Psoas muscle (tissue), 8 donors: ENCODE results near the gene CDH4. TPM values are rescaled to one million over a fixed set of nuclear protein-coding genes. Genes with fewer than 3 reads are reported as not detected.

ENCODE experiments used
- ATAC-seq, 4 donors: fragments of 200-7000 bp; cut with Tn5 transposase; one replicate each; pipeline ENCODE4 v1.9.1; 2020; ENCODE audit warnings: moderate library complexity in 3 of 4, mild to moderate bottlenecking in 2 of 4
- DNase-seq, 2 donors: peaks; one replicate each; pipeline ENCODE4 v3.0.0-alpha.2; 2020
- H3K27ac ChIP-seq: fragments of 200-600 bp; one replicate; pipeline ENCODE4 v1.8.0; 2022
- H3K27me3 ChIP-seq, 3 donors: fragments of 200-600 bp in 1 of 3; one replicate each; pipeline versions ENCODE4 v1.6.1 to v1.8.0; 2013 to 2022; ENCODE audit warnings: low read length in 2 of 3, mild to moderate bottlenecking in 2 of 3, moderate library complexity in 1 of 3; ENCODE audit not compliant: insufficient read depth in 3 of 3
- H3K36me3 ChIP-seq, 2 donors: fragments of 200-600 bp in 1 of 2; one replicate each; pipeline versions ENCODE4 v1.6.1 to v1.8.0; 2013 to 2022; ENCODE audit warnings: low read depth in 1 of 2, mild to moderate bottlenecking in 1 of 2, moderate library complexity in 1 of 2; ENCODE audit not compliant: insufficient read depth in 1 of 2
- H3K4me1 ChIP-seq: fragments of 200-600 bp; one replicate; pipeline ENCODE4 v1.8.0; 2022
- H3K4me3 ChIP-seq: fragments of 200-600 bp; one replicate; pipeline ENCODE4 v1.8.0; 2022; ENCODE audit warnings: mild to moderate bottlenecking
- H3K9me3 ChIP-seq: fragments of 200-600 bp; one replicate; pipeline ENCODE4 v1.8.0; 2022
- WGBS, 3 donors: extraction: QIAGEN DNeasy Blood & Tissue Kit; methylation state at CpG; one replicate each; pipeline versions ENCODE4 v1.1.6 to v1.1.7; 2013; 5-methylcytosine and 5-hydroxymethylcytosine counted together
- intact Hi-C, 2 donors: fragments of 100-400 bp; cut with DNase I; formaldehyde crosslinking; loops; one replicate each; pipeline versions ENCODE4 v1.11.0 to v1.14.2; 2022
- polyA plus RNA-seq, 3 donors: library from polyadenylated mRNA; stranded (reverse); fragments of 200-250 nt; gene quantifications; one replicate each; pipeline ENCODE4 v1.2.3, GENCODE V29; 2013
- total RNA-seq, 4 donors: library from RNA; stranded (reverse); fragmentation: NEBNext Ultra II Directional in 2 of 4; extraction: Animal tissue kit (Norgen Biotek cat#: 25700) in 2 of 4; gene quantifications; one replicate each; pipeline versions ENCODE4 v1.2.1 to v1.2.4, GENCODE V29; 2021 to 2023
- TF ChIP-seq, protein P1 (sequence below): fragments of 200-600 bp; IDR thresholded peaks from one replicate; pipeline ENCODE4 v1.8.0; 2022; ENCODE audit warnings: antibody characterized with exemption
- donor health status: healthy with polysubstance abuse.
- donor health status: DM: no; HTN: no; CAD: no; lungs with moderate emphysema.
- donor health status: Bipolar disorder and iron deficiency.
- donor health status: healthy.
- donor health status: DM: yes; HTN: yes; CAD: no.
- donor health status: DM: no; HTN: no; CAD: no.
- donor health status: DM: no; HTN: no; CAD: no.
- donor health status: DM: yes; HTN: yes; CAD: no.

The CDH4 gene
- total and polyA plus RNA-seq, 7 donors = 0.26 to 1.0 (median 0.34) TPM

DNA sequence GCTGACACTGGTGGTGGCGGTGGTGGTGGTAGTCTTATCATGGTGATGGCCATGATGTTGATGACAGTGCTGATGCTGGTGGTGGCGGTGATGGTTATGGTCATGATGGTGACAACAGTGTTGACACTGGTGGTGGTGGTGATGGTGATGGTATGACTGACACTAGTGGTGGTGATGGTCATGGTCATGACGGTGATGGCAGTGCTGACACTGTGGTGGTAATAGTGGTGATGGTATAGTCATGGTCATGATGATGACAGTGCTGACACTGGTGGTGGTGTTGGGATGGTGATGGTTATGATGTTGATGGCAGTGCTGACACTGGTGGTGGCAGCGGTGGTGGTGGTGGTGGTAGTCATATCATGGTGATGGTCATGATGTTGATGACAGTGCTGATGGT lies 205.7 kb downstream of the CDH4 start:
- Histone ChIP-seq H3K9me3 (no peaks in the 10 kb centered on the region), H3K4me1 (no peaks in the 10 kb centered on the region), H3K27me3 (peaks cover 0 to 1% (median 0%) of the 10 kb centered on the region in 3 donors), H3K36me3 (no peaks in the 10 kb centered on the region), H3K4me3 (no peak overlapping the region), H3K27ac (no peak overlapping the region)
- DNase-seq (no peak), ATAC-seq (no peak)
- WGBS, 3 donors = 97 to 98% (median 97%) methylated on average over 4 of the region's 4 CpGs
- intact Hi-C loops = no loop called here
- TF ChIP-seq, protein P1, sequence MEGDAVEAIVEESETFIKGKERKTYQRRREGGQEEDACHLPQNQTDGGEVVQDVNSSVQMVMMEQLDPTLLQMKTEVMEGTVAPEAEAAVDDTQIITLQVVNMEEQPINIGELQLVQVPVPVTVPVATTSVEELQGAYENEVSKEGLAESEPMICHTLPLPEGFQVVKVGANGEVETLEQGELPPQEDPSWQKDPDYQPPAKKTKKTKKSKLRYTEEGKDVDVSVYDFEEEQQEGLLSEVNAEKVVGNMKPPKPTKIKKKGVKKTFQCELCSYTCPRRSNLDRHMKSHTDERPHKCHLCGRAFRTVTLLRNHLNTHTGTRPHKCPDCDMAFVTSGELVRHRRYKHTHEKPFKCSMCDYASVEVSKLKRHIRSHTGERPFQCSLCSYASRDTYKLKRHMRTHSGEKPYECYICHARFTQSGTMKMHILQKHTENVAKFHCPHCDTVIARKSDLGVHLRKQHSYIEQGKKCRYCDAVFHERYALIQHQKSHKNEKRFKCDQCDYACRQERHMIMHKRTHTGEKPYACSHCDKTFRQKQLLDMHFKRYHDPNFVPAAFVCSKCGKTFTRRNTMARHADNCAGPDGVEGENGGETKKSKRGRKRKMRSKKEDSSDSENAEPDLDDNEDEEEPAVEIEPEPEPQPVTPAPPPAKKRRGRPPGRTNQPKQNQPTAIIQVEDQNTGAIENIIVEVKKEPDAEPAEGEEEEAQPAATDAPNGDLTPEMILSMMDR = no peak

DNA sequence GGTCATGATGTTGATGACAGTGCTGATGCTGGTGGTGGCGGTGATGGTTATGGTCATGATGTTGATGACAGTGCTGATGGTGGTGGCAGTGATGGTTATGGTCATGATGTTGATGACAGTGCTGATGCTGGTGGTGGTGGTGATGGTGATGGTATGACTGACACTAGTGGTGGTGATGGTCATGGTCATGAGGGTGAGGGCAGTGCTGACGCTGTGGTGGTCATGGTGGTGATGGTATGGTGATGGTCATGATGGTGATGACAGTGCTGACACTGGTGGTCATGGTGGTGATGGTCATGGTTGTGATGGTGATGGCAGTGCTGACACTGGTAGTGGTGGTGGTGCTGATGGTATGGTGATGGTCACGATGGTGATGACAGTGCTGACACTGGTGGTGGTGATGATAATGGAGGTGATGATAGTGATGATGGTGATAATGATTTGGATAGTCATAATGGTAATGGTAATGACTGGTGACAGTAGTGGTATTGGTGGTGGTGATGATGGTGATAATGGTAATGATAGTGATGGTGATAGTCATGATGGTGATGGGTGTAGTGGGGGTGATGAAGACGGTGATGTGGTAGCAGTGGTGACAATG lies 206.2 kb downstream of the CDH4 start:
- intact Hi-C loops = no loop called here
- Histone ChIP-seq H3K27ac (no peak overlapping the region), H3K36me3 (no peaks in the 10 kb centered on the region), H3K4me3 (no peak overlapping the region), H3K4me1 (no peaks in the 10 kb centered on the region), H3K9me3 (no peaks in the 10 kb centered on the region), H3K27me3 (peaks cover 0 to 1% (median 0%) of the 10 kb centered on the region in 3 donors)
- no peak for ATAC-seq
- WGBS, 3 donors = 85 to 95% (median 95%) methylated on average over 4 of the region's 4 CpGs
- no peak for DNase-seq
- TF ChIP-seq, protein P1 = no peak

DNA sequence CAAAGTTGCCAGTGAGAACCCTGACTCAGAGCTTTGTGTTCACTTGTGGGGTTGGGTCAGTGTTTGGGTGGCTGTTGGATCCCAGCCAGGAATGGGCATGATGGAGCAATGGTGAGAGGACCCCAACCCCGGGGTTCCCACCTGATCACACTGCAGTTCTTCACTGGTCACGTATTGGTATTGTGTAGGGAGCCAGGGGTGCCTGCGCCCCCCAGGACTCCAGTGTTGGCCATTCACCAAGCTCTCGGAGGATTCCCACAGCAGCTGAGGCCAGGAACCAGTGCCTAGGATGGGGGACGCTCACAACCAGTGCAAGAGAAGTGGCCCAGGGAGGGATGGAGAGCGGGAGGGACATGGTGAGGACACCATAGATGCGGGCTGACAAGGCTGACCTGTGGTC lies 207.2 kb downstream of the CDH4 start:
- DNase-seq (no peak), ATAC-seq (no peak)
- H3K9me3 ChIP-seq = no peaks in the 10 kb centered on the region
- intact Hi-C loops = no loop called here
- no peak overlapping the region for H3K4me3 ChIP-seq
- no peaks in the 10 kb centered on the region for H3K4me1 ChIP-seq
- no peaks in the 10 kb centered on the region for H3K36me3 ChIP-seq
- no peak overlapping the region for H3K27ac ChIP-seq
- peaks cover 0 to 1% (median 0%) of the 10 kb centered on the region in 3 donors for H3K27me3 ChIP-seq
- 86 to 94% (median 92%) methylated on average over 7 of the region's 7 CpGs for WGBS, 3 donors
- TF ChIP-seq, protein P1 = no peak

DNA sequence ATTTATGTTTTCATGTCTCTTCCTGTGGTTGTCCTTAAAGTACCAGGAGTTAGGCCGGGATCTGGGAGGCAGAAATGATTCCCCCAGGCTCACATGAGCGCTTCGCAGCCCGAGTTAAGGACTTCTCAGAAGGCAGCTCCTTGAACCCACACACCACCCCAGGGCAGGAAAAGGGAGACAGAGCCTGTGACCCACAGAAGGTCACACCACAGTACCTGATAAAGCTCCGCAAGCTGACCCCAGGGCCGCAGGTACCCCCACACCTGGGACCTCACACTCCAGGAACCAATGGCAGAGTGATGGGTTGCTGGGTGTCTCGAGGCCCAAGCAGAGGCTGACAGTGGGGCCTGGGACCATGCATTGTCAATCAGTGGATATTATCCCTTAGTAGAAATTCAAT lies 207.6 kb downstream of the CDH4 start:
- Histone ChIP-seq H3K27ac (no peak overlapping the region), H3K36me3 (no peaks in the 10 kb centered on the region), H3K4me1 (no peaks in the 10 kb centered on the region), H3K4me3 (no peak overlapping the region), H3K27me3 (peaks cover 0 to 1% (median 0%) of the 10 kb centered on the region in 3 donors), H3K9me3 (no peaks in the 10 kb centered on the region)
- ATAC-seq (no peak), DNase-seq (no peak)
- 84 to 88% (median 86%) methylated on average over 7 of the region's 7 CpGs for WGBS, 3 donors
- TF ChIP-seq, protein P1 = no peak
- intact Hi-C loops = no loop called here
